ENCODE data around the gene PTER. TPM values are rescaled to one million over a fixed set of nuclear protein-coding genes. Genes with fewer than 3 reads are reported as not detected.

Gene PTER
- total and polyA plus RNA-seq, 2 of the 4 experiments (the other 2 are of a cell fraction): 1.9 to 5.0 TPM

DNA sequence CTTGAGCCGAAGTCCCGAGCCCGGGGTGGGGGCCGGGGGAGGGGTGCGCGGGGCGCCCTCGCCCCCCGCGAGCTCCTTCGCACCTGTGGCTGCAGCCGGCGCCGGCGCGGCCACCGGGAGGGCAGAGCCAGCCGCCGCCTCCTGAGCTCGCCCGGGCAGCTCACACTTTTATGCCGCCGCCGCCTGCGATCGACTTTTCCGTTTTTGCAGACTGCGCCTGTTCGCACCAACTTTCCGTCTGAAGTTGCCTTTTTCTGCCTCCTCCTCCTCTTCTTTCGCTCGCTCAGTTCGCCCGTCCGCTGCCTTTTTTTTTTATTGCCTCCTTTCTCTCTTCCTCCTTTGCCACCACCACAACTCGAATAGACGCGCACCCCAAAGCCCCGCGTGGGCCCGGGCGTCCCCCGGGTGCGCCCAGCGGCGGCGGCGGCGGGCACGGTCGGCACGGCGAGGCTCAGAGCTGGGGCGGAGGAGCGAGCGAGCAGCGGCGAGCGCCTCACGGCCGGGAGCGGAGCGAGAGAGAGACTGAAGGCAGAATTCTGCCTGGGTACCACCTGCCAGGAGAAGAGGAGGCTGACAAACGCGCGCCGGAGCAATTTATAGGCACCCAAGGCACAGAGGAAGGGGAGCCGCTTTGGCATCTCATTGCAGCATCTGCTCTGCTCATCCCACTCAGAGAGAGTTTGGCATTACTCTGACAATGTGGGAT is 84.7 kb downstream of the PTER start, which contains the start of gene C1QL3:
C1QL3 (minus strand) TSS at position 569 of the 706 bp plus-strand sequence. CDS start 814 bp downstream, outside the sequence.
- Histone ChIP-seq H3K9ac (ENCODE audit: low read depth, low read length) (no peak within 1 kb of the TSS), H4K20me1 (ENCODE audit: insufficient read depth, low read length) (no peaks in the 10 kb centered on the region)

More for the DNA sequence above, 84.7 kb downstream of the PTER start, which contains the start of gene C1QL3:
- H3K4me2 ChIP-seq (ENCODE audit: low read depth, low read length): peak within 1 kb of the TSS; percentile 65
- no peak within 1 kb of the TSS for H3K4ac ChIP-seq (ENCODE audit: low read depth, low read length)
- H2BK120ac ChIP-seq (ENCODE audit: low read depth, low read length): no peak within 1 kb of the TSS
- H3K23ac ChIP-seq (ENCODE audit: low read depth, low read length): no peak within 1 kb of the TSS
- H2AFZ ChIP-seq (replicated peaks; ENCODE audit: low read length, poor library complexity): peak within 1 kb of the TSS; percentile 75
- no TSS peak for BruUV-seq (replicated peaks)
- WGBS, 2 experiments (ENCODE audit: extremely low coverage in 2 of 2, insufficient read length in 1 of 2): 1% methylated on average over 30 of the region's 68 CpGs; no CpG with 5 or more reads in 1 of the 2 experiments
- TF ChIP-seq SMC3 (IDR thresholded peaks at IDR 0.05; ENCODE audit: low read depth, low read length) (no peak), NFE2L2 (IDR thresholded peaks at IDR 0.05; ENCODE audit: low read depth, low read length) (no peak), MXI1 (IDR thresholded peaks at IDR 0.05; ENCODE audit: borderline replicate concordance, low read depth, low read length) (no peak), MAZ (IDR thresholded peaks at IDR 0.05; ENCODE audit: borderline replicate concordance, low read depth, low read length) (no peak), CEBPB (IDR thresholded peaks at IDR 0.05; ENCODE audit: low read depth, low read length) (no peak), MAFK (IDR thresholded peaks at IDR 0.05; ENCODE audit: low read depth, low read length) (no peak), FOS (IDR thresholded peaks at IDR 0.05; ENCODE audit: low read depth, low read length) (no peak), RFX5 (IDR thresholded peaks at IDR 0.05; ENCODE audit: low read depth, low read length) (no peak), RCOR1 (IDR thresholded peaks at IDR 0.05; ENCODE audit: insufficient replicate concordance, low read length) (no peak), BHLHE40 (IDR thresholded peaks at IDR 0.05; ENCODE audit: low read depth, low read length) (no peak)
- TF ChIP-seq, protein P1, sequence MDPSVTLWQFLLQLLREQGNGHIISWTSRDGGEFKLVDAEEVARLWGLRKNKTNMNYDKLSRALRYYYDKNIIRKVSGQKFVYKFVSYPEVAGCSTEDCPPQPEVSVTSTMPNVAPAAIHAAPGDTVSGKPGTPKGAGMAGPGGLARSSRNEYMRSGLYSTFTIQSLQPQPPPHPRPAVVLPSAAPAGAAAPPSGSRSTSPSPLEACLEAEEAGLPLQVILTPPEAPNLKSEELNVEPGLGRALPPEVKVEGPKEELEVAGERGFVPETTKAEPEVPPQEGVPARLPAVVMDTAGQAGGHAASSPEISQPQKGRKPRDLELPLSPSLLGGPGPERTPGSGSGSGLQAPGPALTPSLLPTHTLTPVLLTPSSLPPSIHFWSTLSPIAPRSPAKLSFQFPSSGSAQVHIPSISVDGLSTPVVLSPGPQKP (IDR thresholded peaks at IDR 0.05; ENCODE audit: borderline replicate concordance, low read depth, low read length): no peak
- TF ChIP-seq, protein P2, sequence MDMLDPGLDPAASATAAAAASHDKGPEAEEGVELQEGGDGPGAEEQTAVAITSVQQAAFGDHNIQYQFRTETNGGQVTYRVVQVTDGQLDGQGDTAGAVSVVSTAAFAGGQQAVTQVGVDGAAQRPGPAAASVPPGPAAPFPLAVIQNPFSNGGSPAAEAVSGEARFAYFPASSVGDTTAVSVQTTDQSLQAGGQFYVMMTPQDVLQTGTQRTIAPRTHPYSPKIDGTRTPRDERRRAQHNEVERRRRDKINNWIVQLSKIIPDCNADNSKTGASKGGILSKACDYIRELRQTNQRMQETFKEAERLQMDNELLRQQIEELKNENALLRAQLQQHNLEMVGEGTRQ (IDR thresholded peaks at IDR 0.05; ENCODE audit: low read depth, low read length): no peak
- TF ChIP-seq, protein P3, sequence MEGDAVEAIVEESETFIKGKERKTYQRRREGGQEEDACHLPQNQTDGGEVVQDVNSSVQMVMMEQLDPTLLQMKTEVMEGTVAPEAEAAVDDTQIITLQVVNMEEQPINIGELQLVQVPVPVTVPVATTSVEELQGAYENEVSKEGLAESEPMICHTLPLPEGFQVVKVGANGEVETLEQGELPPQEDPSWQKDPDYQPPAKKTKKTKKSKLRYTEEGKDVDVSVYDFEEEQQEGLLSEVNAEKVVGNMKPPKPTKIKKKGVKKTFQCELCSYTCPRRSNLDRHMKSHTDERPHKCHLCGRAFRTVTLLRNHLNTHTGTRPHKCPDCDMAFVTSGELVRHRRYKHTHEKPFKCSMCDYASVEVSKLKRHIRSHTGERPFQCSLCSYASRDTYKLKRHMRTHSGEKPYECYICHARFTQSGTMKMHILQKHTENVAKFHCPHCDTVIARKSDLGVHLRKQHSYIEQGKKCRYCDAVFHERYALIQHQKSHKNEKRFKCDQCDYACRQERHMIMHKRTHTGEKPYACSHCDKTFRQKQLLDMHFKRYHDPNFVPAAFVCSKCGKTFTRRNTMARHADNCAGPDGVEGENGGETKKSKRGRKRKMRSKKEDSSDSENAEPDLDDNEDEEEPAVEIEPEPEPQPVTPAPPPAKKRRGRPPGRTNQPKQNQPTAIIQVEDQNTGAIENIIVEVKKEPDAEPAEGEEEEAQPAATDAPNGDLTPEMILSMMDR (conservative IDR thresholded peaks at IDR 0.05; ENCODE audit: low read depth, low read length): no peak
- no peaks in the 10 kb centered on the region for H3K36me3 ChIP-seq (ENCODE audit: control insufficient read depth, insufficient read depth, low read length)
- intact Hi-C loops (cut with micrococcal nuclease): no loop called here
- no peak within 1 kb of the TSS for H2BK15ac ChIP-seq (ENCODE audit: low read depth, low read length)
- H3K9me3 ChIP-seq (ENCODE audit: control insufficient read depth, insufficient read depth, low read length): no peaks in the 10 kb centered on the region
- no peak within 1 kb of the TSS for H2AK5ac ChIP-seq (ENCODE audit: low read depth, low read length)
- DNase-seq (peak; percentile 21), ATAC-seq (ENCODE audit: low read depth) (peak; percentile 59)
- no peaks in the 10 kb centered on the region for H3K9me1 ChIP-seq (ENCODE audit: insufficient read depth, low read length)
- H4K91ac ChIP-seq (ENCODE audit: insufficient read depth, low read depth, low read length): no peak within 1 kb of the TSS
- no peak within 1 kb of the TSS for H2AK9ac ChIP-seq (replicated peaks; ENCODE audit: low read depth, low read length, poor library complexity)
- ChIA-PET CTCF (interaction anchor here (0.6 kb wide), 2 partner anchors 44 to 82 kb away, joined by 3 to 6 read pairs; no protein-coding TSS in a partner anchor), POLR2A (ENCODE audit: unreplicated experiment) (no interaction called here)
- H4K8ac ChIP-seq (ENCODE audit: low read depth in 2 of 2, low read length in 2 of 2): no peak within 1 kb of the TSS
- H3K4me3 ChIP-seq (ENCODE audit: insufficient read depth, low read depth, low read length): peak within 1 kb of the TSS; percentile 39
- H3K18ac ChIP-seq (ENCODE audit: low read depth, low read length): no peak within 1 kb of the TSS
- no peak within 1 kb of the TSS for H2BK20ac ChIP-seq (ENCODE audit: low read depth, low read length)
- H2BK5ac ChIP-seq (ENCODE audit: low read depth, low read length, poor library complexity, severe bottlenecking): no peak within 1 kb of the TSS
- no peak within 1 kb of the TSS for H3K14ac ChIP-seq (replicated peaks; ENCODE audit: low read depth, low read length)
- in situ Hi-C loops (cut with MboI; ENCODE audit: low sequenced_read_pairs): no loop called here
- peaks cover 50% of the 10 kb centered on the region for H3K27me3 ChIP-seq (ENCODE audit: control insufficient read depth, insufficient read depth, low read length)
- H3K56ac ChIP-seq (ENCODE audit: extremely low read depth, insufficient read depth, low read length): no peak within 1 kb of the TSS
- no peaks in the 10 kb centered on the region for H3K79me1 ChIP-seq (ENCODE audit: low read depth in 1 of 2, low read length in 2 of 2)
- H4K5ac ChIP-seq (ENCODE audit: low read depth, low read length): no peak within 1 kb of the TSS
- dilution Hi-C loops (cut with HindIII; ENCODE audit: low sequenced_read_pairs, unreplicated experiment): no loop called here
- no peak within 1 kb of the TSS for H3K27ac ChIP-seq (ENCODE audit: insufficient read depth, low read length)
- H3K4me1 ChIP-seq (ENCODE audit: control insufficient read depth, insufficient read depth, low read length): no peaks in the 10 kb centered on the region
